Measurements from ENCODE around the gene USP16.

Gene USP16

DNA sequence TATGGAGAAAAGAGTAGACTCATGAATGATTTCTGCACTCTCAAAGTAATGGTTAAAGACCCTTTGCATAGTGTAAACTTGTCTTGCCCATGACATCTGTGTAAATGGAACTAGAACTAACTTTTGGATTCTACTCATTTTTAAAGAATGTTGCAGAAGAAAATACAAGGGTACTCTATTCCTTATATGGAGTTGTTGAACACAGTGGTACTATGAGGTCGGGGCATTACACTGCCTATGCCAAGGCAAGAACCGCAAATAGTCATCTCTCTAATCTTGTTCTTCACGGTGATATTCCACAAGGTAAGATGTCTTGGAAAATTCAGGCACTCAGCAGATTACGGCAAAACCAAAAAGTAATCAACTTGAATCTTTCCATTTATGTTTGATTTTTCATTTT is 29.2 kb downstream of the USP16 start:
- TF ChIP-seq, protein P1, sequence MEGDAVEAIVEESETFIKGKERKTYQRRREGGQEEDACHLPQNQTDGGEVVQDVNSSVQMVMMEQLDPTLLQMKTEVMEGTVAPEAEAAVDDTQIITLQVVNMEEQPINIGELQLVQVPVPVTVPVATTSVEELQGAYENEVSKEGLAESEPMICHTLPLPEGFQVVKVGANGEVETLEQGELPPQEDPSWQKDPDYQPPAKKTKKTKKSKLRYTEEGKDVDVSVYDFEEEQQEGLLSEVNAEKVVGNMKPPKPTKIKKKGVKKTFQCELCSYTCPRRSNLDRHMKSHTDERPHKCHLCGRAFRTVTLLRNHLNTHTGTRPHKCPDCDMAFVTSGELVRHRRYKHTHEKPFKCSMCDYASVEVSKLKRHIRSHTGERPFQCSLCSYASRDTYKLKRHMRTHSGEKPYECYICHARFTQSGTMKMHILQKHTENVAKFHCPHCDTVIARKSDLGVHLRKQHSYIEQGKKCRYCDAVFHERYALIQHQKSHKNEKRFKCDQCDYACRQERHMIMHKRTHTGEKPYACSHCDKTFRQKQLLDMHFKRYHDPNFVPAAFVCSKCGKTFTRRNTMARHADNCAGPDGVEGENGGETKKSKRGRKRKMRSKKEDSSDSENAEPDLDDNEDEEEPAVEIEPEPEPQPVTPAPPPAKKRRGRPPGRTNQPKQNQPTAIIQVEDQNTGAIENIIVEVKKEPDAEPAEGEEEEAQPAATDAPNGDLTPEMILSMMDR (IDR thresholded peaks at IDR 0.05; ENCODE audit: low read length): no peak
- Histone ChIP-seq H3K9me3 (replicated peaks; ENCODE audit: insufficient read depth, low read length) (no peaks in the 10 kb centered on the region), H4K20me1 (ENCODE audit: insufficient read depth, low read length) (peaks cover 9% of the 10 kb centered on the region; the same call in 1 of the 2 replicates), H2AFZ (ENCODE audit: low read length) (no peak overlapping the region), H3K27ac (ENCODE audit: low read length) (no peak overlapping the region), H3K36me3 (replicated peaks; ENCODE audit: insufficient read depth, low read length) (peaks cover 14% of the 10 kb centered on the region), H3K79me2 (ENCODE audit: low read length) (peaks cover 14% of the 10 kb centered on the region), H3K27me3 (replicated peaks; ENCODE audit: insufficient read depth, low read length) (no peaks in the 10 kb centered on the region), H3K9ac (ENCODE audit: low read length) (no peak overlapping the region), H3F3A (ENCODE audit: insufficient read depth, low read length) (peaks cover 13% of the 10 kb centered on the region), H3K4me1 (ENCODE audit: low read length) (no peaks in the 10 kb centered on the region), H3K9me2 (replicated peaks; ENCODE audit: insufficient read depth, low read length) (no peaks in the 10 kb centered on the region), H3K4me2 (ENCODE audit: low read depth, low read length) (no peak overlapping the region), H3K4me3 (ENCODE audit: low read length) (no peak overlapping the region)
- DNase-seq: no peak

DNA sequence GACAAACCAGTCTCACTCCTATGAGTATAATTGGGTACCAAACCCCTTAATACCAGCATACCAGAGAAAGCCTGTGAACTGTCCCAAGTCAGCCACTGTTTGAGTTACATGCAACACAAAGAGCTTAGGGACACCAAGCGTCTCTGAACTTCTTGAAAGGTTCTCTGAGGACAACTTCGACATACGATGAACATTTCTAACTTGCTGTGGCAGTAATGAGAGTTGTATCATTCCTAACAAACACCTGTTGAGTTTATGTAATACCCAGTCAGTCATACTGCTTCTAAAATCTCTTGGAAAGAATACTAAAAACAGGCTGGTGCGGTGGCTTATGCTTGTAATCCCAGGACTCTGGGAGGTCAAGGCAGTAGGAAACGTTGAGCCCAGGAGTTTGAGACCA is 30.6 kb downstream of the USP16 start:
- peaks cover 23% of the 10 kb centered on the region for H3K36me3 ChIP-seq (replicated peaks; ENCODE audit: insufficient read depth, low read length)
- no peak overlapping the region for H3K4me3 ChIP-seq (ENCODE audit: low read length)
- H3K9me3 ChIP-seq (replicated peaks; ENCODE audit: insufficient read depth, low read length): no peaks in the 10 kb centered on the region
- H3K4me2 ChIP-seq (ENCODE audit: low read depth, low read length): no peak overlapping the region
- H3K27me3 ChIP-seq (replicated peaks; ENCODE audit: insufficient read depth, low read length): no peaks in the 10 kb centered on the region
- no peak for DNase-seq
- H3F3A ChIP-seq (ENCODE audit: insufficient read depth, low read length): peaks cover 13% of the 10 kb centered on the region
- no peak overlapping the region for H3K27ac ChIP-seq (ENCODE audit: low read length)
- no peak overlapping the region for H2AFZ ChIP-seq (ENCODE audit: low read length)
- H3K79me2 ChIP-seq (ENCODE audit: low read length): peaks cover 27% of the 10 kb centered on the region
- H4K20me1 ChIP-seq (ENCODE audit: insufficient read depth, low read length): peaks cover 9% of the 10 kb centered on the region; the same call in 1 of the 2 replicates
- H3K4me1 ChIP-seq (ENCODE audit: low read length): no peaks in the 10 kb centered on the region
- no peak overlapping the region for H3K9ac ChIP-seq (ENCODE audit: low read length)
- H3K9me2 ChIP-seq (replicated peaks; ENCODE audit: insufficient read depth, low read length): no peaks in the 10 kb centered on the region
- TF ChIP-seq EZH2phosphoT487 (IDR thresholded peaks at IDR 0.05; ENCODE audit: low read length): no peak
- TF ChIP-seq, protein P1 (IDR thresholded peaks at IDR 0.05; ENCODE audit: low read length): no peak
- TF ChIP-seq EZH2 (optimal IDR thresholded peaks at IDR 0.05; ENCODE audit: low read depth, low read length): no peak

DNA sequence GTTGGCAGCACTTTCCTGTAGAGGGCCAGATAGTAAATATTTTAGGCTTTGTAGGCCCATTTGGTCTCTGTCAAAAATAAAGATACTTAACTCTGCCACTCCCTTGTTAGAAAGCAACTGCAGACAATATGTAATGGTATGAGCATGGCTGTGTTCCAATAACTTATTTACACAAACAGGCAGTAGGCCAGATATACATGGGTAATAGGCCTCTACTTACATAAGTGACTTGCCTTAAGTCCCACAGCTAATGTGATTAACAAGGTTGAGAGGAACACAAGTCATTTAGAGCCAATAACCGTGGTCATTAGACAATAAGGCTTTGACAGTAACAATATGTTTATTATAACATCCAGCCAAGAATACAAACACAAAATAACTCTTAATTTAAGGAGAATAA is 31.5 kb downstream of the USP16 start:
- Histone ChIP-seq H3K9ac (ENCODE audit: low read length) (no peak overlapping the region), H3K9me2 (replicated peaks; ENCODE audit: insufficient read depth, low read length) (no peaks in the 10 kb centered on the region), H3K9me3 (replicated peaks; ENCODE audit: insufficient read depth, low read length) (no peaks in the 10 kb centered on the region), H3K79me2 (ENCODE audit: low read length) (peaks cover 34% of the 10 kb centered on the region), H3K27me3 (replicated peaks; ENCODE audit: insufficient read depth, low read length) (no peaks in the 10 kb centered on the region), H4K20me1 (ENCODE audit: insufficient read depth, low read length) (peaks cover 9% of the 10 kb centered on the region; the same call in 1 of the 2 replicates), H3K4me2 (ENCODE audit: low read depth, low read length) (no peak overlapping the region), H3K36me3 (replicated peaks; ENCODE audit: insufficient read depth, low read length) (peaks cover 24% of the 10 kb centered on the region), H3K4me1 (ENCODE audit: low read length) (no peaks in the 10 kb centered on the region), H3K4me3 (ENCODE audit: low read length) (no peak overlapping the region), H3F3A (ENCODE audit: insufficient read depth, low read length) (peaks cover 13% of the 10 kb centered on the region), H3K27ac (ENCODE audit: low read length) (no peak overlapping the region), H2AFZ (ENCODE audit: low read length) (no peak overlapping the region)
- DNase-seq: no peak
- TF ChIP-seq EZH2phosphoT487 (IDR thresholded peaks at IDR 0.05; ENCODE audit: low read length): no peak
- no peak for TF ChIP-seq EZH2 (optimal IDR thresholded peaks at IDR 0.05; ENCODE audit: low read depth, low read length)

DNA sequence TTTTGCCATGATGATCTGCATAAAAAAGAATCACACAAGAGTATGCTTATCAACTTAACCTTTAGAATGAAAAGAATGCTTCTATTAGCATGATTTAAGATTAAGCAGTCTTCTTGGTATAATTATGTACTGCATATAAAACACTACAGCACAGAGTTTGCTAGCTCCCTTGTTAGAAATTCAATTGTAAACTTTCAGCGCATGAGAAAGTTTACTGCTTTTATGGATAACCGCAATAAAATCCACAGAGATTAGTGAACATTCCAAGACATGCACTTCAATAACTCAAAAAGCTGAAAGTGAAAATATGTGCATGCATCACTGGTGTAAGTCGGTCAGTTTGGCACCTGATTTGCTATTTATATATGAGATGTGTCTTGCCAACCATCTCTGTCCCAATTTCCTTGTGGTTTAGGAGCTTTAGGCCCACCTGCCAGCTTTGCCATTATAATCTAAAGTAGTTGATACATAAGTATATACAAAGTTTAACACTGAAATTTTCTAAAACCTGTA is 32.1 kb downstream of the USP16 start:
- Histone ChIP-seq H4K20me1 (ENCODE audit: insufficient read depth, low read length) (peaks cover 9% of the 10 kb centered on the region; the same call in 1 of the 2 replicates), H3F3A (ENCODE audit: insufficient read depth, low read length) (peaks cover 13% of the 10 kb centered on the region), H3K9me3 (replicated peaks; ENCODE audit: insufficient read depth, low read length) (no peaks in the 10 kb centered on the region), H3K9ac (ENCODE audit: low read length) (no peak overlapping the region), H2AFZ (ENCODE audit: low read length) (no peak overlapping the region), H3K4me3 (ENCODE audit: low read length) (no peak overlapping the region), H3K36me3 (replicated peaks; ENCODE audit: insufficient read depth, low read length) (peaks cover 30% of the 10 kb centered on the region), H3K27me3 (replicated peaks; ENCODE audit: insufficient read depth, low read length) (no peaks in the 10 kb centered on the region), H3K9me2 (replicated peaks; ENCODE audit: insufficient read depth, low read length) (no peaks in the 10 kb centered on the region), H3K4me2 (ENCODE audit: low read depth, low read length) (no peak overlapping the region), H3K27ac (ENCODE audit: low read length) (no peak overlapping the region), H3K79me2 (ENCODE audit: low read length) (peaks cover 37% of the 10 kb centered on the region), H3K4me1 (ENCODE audit: low read length) (no peaks in the 10 kb centered on the region)
- TF ChIP-seq EZH2 (optimal IDR thresholded peaks at IDR 0.05; ENCODE audit: low read depth, low read length) (no peak), EZH2phosphoT487 (IDR thresholded peaks at IDR 0.05; ENCODE audit: low read length) (no peak)
- TF ChIP-seq, protein P1 (IDR thresholded peaks at IDR 0.05; ENCODE audit: low read length): no peak
- no peak for DNase-seq

All from MM.1S (cell line).